GM12865 (cell line): ENCODE data around the gene AKR1C8.
"Not testable (repeated sequence)": the region's sequence is repeated elsewhere in the genome, so short reads cannot be mapped to it uniquely, and the experiment has no call there.

Experiments used
- DNase-seq: peaks from one replicate; pipeline ENCODE4 v3.0.0; 2010; ENCODE audit warnings: low read depth
- H3K4me3 ChIP-seq: 2 replicates; pipeline ENCODE4 v1.5.1; 2011; ENCODE audit warnings: mild to moderate bottlenecking, low read depth, low read length, control low read depth
- CTCF ChIP-seq: IDR thresholded peaks from 2 replicates; pipeline ENCODE4 v1.5.1; 2011; ENCODE audit warnings: low read length, control low read depth, low read depth, inconsistent platforms; ENCODE audit not compliant: insufficient read depth; ENCODE audit errors: missing control alignments

AKR1C8 gene

DNA sequence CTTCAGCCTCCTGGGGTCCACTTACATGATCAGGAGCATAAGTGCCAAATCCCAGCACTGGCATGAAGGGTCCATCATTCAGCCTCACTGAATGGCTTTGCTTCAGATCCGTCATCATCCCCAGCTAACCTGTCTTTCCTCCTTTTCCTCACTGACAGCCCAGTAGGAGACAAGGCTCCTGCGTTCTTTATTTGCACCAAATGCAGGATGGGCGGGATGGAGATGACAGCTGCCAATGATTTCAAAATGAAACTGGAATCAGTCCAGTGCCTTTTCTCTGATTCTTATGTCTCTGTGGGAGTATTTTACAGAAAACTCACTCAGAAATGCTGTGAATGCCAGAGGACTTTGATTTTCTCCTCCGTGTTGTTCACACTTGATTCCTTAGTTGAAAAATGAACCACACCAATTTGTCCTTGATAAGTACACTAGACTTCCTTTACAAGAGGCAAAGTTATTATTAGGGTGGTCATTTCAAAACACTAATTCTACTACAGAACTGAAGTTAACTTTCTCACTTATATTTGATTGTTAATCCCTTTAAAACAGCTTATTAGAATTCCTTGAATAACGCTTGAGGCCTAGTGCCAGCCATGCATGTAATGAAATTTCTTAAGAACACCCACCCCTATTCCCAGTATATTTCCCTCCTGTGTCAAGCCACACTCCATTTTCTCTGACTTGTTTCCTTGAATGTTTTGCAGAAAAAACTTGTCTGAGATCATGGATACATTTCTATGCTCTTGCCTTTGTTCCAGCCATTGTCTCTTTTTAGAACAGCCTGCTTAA is at the start of gene AKR1C8:
TSS of gene AKR1C8 (minus strand) at position 164 of the 789 bp plus-strand sequence. CDS start at position 118, 46 bp downstream.
- H3K4me3 ChIP-seq = no peak within 1 kb of the TSS
- no peak for TF ChIP-seq CTCF
- DNase-seq = no peak

- DNase-seq = no peak
- no peak for TF ChIP-seq CTCF
- H3K4me3 ChIP-seq = no peak overlapping the region
Observed at GRCh38 chr10:5234106-5234860, 49.3 kb upstream of the AKR1C8 start.

- no peak for DNase-seq
- TF ChIP-seq CTCF = no peak
- H3K4me3 ChIP-seq = no peak overlapping the region
Observed at GRCh38 chr10:5233324-5233723, 48.4 kb upstream of the AKR1C8 start.

DNA sequence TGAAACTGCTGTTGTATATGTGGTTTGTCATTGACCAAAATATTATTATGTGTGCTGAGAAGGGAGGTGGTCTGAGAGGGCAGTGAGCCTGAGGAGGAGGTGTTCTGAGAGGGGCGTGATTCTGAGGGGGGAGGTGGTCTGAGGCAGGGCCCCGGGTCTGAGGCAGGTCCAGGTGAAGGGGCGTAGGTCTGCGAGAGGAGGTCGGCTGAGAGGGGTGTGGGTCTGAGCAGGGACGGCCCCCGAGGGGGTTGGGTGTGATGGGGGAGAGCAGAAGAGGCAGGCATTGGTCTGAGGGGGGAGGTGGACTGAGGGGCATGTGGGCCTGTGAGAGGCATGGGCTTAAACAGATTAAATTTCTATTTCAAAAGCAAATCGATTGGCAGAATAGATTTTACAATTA is 44.1 kb upstream of the AKR1C8 start:
- no peak overlapping the region for H3K4me3 ChIP-seq
- TF ChIP-seq CTCF = no peak
- DNase-seq = no peak

GRCh38 chr10:5222942-5223341 is 38.0 kb upstream of the AKR1C8 start:
- not testable (repeated sequence) for DNase-seq, H3K4me3 ChIP-seq

- no peak for DNase-seq
- H3K4me3 ChIP-seq = no peak overlapping the region
- no peak for TF ChIP-seq CTCF
Observed at GRCh38 chr10:5219262-5219661, 34.3 kb upstream of the AKR1C8 start.

DNA sequence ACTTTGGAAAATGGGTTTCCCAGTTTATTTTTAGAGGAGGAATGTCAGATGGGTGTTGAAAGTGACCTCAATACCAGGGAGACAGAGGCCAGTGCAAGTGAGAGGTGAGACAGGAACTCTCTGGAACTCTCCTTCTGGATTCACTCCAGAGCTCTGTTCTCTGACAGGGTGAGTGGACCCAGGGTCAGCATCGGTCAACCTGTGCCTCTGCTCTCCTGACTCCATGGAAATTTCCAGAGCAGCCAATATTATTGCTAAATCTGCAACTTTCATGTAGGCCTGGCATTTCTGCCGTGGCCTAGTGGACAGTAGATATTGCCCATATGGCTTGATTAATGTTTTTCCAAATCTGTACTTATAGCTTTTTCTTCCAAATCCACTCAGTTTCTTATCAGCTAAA is 31.9 kb upstream of the AKR1C8 start:
- no peak overlapping the region for H3K4me3 ChIP-seq
- no peak for TF ChIP-seq CTCF
- no peak for DNase-seq
